GM06990 (cell line): Measurements from ENCODE around the gene TYMS.
"Not testable (repeated sequence)": the region's sequence is repeated elsewhere in the genome, so short reads cannot be mapped to it uniquely, and the experiment has no call there.

Experiments used
- DNase-seq: peaks from one replicate; pipeline ENCODE4 v3.0.0-alpha.2; 2011; ENCODE audit not compliant: insufficient read length; ENCODE audit errors: extremely low read depth
- H3K27me3 ChIP-seq: replicated peaks from 2 replicates; pipeline ENCODE4 v1.6.0; 2011; ENCODE audit warnings: low read length; ENCODE audit not compliant: control insufficient read depth, insufficient read depth
- H3K36me3 ChIP-seq: 2 replicates; pipeline ENCODE4 v1.5.1; 2011; ENCODE audit warnings: low read length; ENCODE audit not compliant: control insufficient read depth, insufficient read depth
- H3K4me3 ChIP-seq: replicated peaks from 2 replicates; pipeline ENCODE4 v1.5.1; 2011; ENCODE audit warnings: low read depth, mild to moderate bottlenecking, control low read depth, low read length
- CTCF ChIP-seq: IDR thresholded peaks from 2 replicates; pipeline ENCODE4 v1.5.1; 2011; ENCODE audit warnings: low read length, control low read depth, mild to moderate bottlenecking, inconsistent platforms; ENCODE audit not compliant: insufficient read depth, poor library complexity, severe bottlenecking

Gene TYMS

DNA sequence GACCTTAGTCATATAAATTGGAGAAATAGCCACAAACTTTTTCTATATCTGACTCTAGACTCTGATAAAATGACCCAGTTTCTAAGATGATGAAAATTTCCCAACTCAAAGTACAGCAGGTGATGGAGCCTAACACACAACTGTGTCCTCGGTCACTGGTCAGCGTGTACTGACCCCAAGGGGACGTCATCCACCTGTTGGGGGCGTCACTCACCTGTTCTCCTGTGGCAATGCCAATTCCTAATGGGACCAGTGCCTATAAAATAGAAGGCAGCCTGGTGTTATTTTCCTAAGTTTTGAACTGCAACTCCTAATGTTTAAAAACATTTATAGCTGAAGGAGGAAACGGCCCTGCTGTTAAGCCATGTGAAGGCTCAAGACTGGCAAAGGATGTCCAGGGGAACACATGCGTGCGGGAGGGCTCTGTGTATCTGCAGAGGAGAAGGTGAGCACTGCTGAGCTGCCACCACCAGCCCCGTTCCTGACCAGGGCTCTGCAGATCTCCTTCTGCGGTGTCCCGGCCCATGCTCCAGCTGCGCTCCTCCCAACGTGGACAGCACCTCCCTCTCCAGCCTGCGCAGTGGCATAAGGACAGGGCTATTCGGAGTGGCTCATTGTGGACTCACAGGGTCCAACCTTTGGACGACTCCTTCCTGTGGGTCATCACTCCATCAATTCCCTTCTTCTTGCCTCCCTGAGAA is 21.2 kb downstream of the TYMS start:
- no peak for TF ChIP-seq CTCF
- Histone ChIP-seq H3K4me3 (no peak overlapping the region), H3K36me3 (peaks cover 7% of the 10 kb centered on the region), H3K27me3 (no peaks in the 10 kb centered on the region)
- DNase-seq = no peak

DNA sequence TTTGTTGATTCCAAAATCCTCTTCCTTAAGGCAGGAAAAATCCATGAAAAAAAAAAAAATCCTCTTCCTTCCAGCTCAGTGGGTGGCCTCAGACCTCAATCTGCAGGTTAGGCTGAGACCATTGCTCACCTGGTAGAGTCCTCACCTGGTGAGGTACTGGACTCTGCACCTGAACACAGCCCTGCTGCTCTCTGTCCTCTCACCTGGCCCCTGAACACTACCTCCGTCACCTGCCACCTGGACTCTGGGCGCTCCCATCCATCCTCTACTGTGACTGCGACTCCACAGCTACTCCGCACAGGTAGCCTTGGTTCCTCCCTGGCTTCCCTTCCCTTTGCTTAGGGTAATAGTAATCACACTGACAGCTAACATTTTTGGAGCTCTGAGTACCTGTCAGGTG is 22.1 kb downstream of the TYMS start:
- peaks cover 7% of the 10 kb centered on the region for H3K36me3 ChIP-seq
- TF ChIP-seq CTCF = no peak
- H3K4me3 ChIP-seq = no peak overlapping the region

GRCh38 chr18:680392-680791 is 22.9 kb downstream of the TYMS start:
- Histone ChIP-seq H3K4me3 (no peak overlapping the region), H3K36me3 (peaks cover 4% of the 10 kb centered on the region), H3K27me3 (no peaks in the 10 kb centered on the region)
- DNase-seq = no peak
- no peak for TF ChIP-seq CTCF

More for the DNA sequence above, 22.1 kb downstream of the TYMS start:
- DNase-seq = no peak
- H3K27me3 ChIP-seq = no peaks in the 10 kb centered on the region

- H3K27me3 ChIP-seq = no peaks in the 10 kb centered on the region
- no peak for TF ChIP-seq CTCF
- H3K4me3 ChIP-seq = no peak overlapping the region
- H3K36me3 ChIP-seq = peaks cover 7% of the 10 kb centered on the region
- DNase-seq = no peak
These were observed 24.5 kb downstream of the TYMS start for GRCh38 chr18:681985-682384.

DNA sequence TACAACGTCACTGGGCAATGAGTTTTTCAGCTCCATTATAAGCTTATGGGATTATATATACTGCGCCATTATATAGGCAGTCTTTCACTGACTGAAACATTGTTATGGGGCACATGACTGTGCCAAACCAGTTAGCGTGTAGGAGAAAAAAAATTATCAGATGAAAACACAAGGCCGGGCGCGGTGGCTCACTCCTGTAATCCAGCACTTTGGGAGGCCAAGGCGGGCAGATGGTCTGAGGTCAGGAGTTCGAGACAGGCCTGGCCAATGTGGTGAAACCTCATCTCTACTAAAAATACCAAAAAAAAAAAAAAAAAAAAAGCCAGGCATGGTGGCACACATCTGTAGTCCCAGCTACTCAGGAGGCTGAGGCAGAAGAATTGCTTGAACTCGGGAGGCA is 25.0 kb downstream of the TYMS start:
- DNase-seq, H3K27me3 ChIP-seq, H3K4me3 ChIP-seq: not testable (repeated sequence)
- H3K36me3 ChIP-seq = peaks cover 10% of the 10 kb centered on the region

DNA sequence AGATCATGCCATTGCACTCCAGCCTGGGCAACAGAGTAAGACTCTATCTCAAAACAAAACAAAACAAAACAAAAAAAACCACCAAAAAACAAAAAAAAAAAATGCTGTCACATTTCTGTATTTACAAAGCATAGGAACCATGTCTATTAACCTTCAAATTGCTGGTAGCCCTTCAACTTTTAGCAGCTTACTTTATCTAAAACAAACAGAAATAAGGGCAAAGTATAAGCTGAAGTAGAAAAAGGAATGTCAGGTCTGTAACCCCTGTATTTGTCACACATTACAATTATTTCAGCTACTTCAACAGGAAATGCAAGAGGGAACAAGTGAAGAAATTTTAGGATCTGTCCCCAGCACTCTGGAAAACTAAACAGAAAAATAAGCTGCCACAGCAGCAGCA is 25.4 kb downstream of the TYMS start:
- DNase-seq = no peak
- Histone ChIP-seq H3K4me3 (no peak overlapping the region), H3K27me3 (no peaks in the 10 kb centered on the region), H3K36me3 (peaks cover 11% of the 10 kb centered on the region)
- no peak for TF ChIP-seq CTCF
